Myocyte (in vitro differentiated cells): ENCODE data around the gene XKRX. TPM values are rescaled to one million over a fixed set of nuclear protein-coding genes. Genes with fewer than 3 reads are reported as not detected.

ENCODE experiments used
- DNase-seq: peaks from one replicate; pipeline ENCODE4 v3.0.0-alpha.2; 2012; ENCODE audit warnings: low read depth
- polyA plus RNA-seq: library from polyadenylated mRNA; unstranded; fragments of >200 nt; gene quantifications from one replicate; pipeline ENCODE4 v1.2.1, GENCODE V29; 2012; ENCODE audit warnings: missing spikeins
- total RNA-seq: library from RNA; depleted of rRNA; stranded (reverse); fragments of >200 nt; gene quantifications from 2 replicates; pipeline ENCODE4 v1.2.3, GENCODE V29; 2014

XKRX gene
- 0.13 TPM in 1 of 2 replicates, not detected in the other for total RNA-seq
- polyA plus RNA-seq: 0.23 TPM

DNA sequence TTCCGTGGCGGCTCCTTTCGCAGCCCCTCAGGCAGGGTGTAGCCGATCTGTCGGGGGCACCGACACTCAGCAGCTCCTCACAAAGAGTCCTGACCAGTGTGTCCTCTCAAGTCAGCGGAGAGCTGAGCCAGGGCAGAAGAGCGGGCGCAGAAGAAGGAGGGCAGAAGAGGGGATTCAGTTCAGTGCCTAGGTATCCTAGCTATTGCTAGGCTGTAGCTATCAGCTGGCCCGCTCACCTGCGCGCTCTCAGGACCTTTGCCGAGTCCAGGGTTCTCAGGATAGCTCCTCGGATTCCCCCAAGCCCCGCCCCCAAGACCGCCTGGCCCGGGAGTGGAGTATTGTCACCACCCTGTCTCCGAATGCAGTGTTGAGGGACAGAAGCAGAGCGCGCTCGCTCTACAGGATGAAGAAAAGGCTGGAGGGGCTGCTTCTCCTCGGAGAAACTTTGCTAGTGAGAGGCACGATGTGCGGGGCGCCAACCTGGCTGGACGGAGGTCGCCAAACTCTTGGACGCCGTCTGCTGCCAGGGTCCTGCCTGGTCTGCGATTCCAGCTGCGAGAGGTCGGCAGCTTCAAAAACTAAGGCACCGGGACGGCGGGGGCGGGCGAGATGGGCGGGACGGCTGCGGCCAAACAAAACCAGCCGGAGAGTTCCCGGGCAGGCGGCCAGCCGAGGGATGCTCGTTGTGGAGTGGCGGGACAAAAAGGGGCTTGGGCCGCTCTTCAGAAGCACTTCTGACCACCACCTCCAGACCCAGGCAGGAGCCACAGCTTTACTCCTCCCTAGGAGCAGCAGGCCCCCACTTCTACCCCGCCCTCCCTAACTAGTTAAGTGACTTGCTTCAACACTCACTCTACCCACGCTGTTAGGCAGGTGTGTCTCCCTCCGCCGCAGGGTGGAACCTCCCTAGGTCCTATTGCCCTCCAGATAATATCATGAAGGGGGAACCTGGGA is at the start of gene XKRX:
Gene XKRX (minus strand): TSS at position 258 of the 954 bp plus-strand sequence. CDS start 613 bp downstream, outside the sequence.
- peak; percentile 34 for DNase-seq

GRCh38 chrX:100976211-100976610 is 47.5 kb upstream of the XKRX start:
- DNase-seq: no peak

GRCh38 chrX:100975212-100975611 is 46.5 kb upstream of the XKRX start:
- no peak for DNase-seq

DNA sequence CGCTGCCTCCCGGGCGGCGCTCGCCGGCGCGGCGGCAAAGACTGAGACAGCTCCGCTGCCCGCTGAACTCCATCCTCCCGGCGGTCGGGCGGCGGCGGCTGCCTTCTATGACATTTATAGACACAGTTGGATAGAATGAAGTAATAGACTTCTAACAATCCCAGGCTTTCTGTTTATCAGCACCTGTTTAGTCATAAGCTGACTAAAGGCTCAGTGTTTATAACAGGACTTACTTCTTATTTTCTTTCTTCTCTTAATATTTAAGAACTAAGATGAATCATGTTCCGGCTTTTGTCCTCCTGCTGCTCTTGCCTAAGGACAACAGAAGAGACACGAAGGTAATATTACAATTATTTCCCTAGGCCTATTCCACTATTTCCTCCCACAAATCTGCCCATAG is 44.7 kb upstream of the XKRX start:
- no peak for DNase-seq

- no peak for DNase-seq
Observed at GRCh38 chrX:100969936-100970335, 41.2 kb upstream of the XKRX start.

GRCh38 chrX:100969408-100969807 is 40.7 kb upstream of the XKRX start, which contains the start of gene ARL13A:
TSS of gene ARL13A (plus strand) at chrX:100969708. CDS start at chrX:100973690, 3,982 bp downstream.
- DNase-seq: no peak

- no peak for DNase-seq
Observed at GRCh38 chrX:100964362-100964761, 35.6 kb upstream of the XKRX start.

- no peak for DNase-seq
Observed at GRCh38 chrX:100962811-100963210, 34.1 kb upstream of the XKRX start.

- DNase-seq: no peak
Observed at GRCh38 chrX:100948557-100948956, 19.8 kb upstream of the XKRX start.

DNA sequence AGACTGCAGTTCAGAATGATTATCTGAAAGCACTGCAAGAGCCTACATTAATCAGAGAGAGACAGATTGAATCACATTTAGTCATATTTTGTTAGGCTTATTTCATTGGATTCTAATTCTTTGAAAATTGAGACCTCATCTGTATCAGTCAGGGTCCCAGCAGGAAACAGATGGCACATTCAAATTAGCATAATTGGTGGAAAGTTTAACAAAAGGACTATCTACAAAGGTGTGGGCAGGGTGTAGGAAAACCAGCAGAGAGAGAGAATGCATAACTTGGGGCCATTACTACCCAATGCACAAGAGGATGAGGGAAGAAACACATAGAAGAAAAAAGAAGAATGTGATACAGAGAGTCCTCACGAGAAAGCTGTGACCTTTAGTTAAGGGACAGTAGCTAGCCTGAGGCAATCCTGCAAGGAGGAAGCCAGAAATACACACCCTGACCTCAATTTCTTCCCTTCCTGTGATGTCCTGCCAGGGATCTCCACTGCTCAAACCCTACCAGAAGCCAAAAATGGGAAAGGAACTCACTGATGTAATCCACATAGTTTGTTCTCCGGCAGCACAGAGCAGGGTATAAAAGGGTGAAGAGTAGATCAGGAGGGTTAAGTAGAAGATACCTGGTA is 17.7 kb upstream of the XKRX start:
- no peak for DNase-seq

DNA sequence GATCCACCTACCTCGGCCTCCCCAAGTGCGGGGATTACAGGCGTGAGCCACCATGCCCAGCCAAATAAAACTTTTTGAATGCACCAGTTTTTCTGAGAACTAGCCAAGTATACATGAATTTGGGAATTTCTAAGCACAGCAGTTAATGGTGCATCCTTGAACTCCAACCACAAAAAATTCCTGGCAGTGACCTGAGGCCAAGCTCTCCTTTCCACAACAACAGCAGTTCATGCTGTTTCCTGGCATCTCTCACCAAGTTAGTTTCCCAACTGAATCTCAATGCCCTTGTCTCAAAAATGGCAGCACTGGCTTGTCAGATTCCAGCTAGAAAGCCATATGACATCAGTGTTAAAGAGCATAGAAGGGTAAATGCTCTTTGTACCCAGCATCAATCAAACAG is 15.9 kb upstream of the XKRX start:
- peak; percentile 6 for DNase-seq

GRCh38 chrX:100939333-100939732 is 10.6 kb upstream of the XKRX start:
- no peak for DNase-seq

- no peak for DNase-seq
Observed at GRCh38 chrX:100935767-100936166, 7.0 kb upstream of the XKRX start.

DNA sequence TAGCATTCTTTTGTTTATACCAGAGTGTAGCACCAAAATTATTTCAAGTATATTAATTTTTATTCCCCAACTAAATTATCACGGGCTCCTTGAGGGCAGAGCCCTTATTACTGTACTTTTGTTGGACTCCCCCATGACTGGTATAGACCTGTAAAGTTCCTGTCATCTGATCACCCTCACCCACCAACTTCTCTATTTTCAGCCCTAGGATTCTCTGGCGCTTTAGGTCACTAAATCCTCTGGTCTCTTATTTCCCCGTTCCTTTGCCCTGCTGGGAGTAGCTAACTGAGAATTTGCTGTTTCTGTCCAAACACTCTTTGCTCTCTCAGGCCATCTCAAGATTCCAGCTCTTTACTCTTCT is 3.2 kb upstream of the XKRX start:
- no peak for DNase-seq

- no peak for DNase-seq
Observed at GRCh38 chrX:100931218-100931924, 2.7 kb upstream of the XKRX start.

- DNase-seq: no peak
Observed at GRCh38 chrX:100926453-100926852, 2.3 kb downstream of the XKRX start.

DNA sequence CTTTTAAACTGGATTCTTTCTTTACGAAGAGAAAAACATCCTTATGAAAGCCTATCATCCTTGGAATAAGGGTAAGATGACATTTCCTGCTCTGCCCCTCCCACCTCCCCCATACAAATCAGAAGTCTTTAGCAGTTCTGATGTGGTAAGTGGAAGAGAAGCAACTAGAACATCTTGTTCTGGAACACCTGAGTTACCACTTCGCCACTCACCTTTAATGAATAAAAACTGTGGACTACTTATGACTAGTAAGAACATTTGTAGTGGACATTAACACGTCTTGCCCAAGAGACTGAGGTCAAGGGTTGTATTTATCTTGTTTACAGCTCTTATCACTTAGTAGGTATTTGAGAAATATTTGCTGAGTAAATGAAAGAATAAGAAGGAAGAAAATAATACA is 4.3 kb downstream of the XKRX start:
- no peak for DNase-seq

DNA sequence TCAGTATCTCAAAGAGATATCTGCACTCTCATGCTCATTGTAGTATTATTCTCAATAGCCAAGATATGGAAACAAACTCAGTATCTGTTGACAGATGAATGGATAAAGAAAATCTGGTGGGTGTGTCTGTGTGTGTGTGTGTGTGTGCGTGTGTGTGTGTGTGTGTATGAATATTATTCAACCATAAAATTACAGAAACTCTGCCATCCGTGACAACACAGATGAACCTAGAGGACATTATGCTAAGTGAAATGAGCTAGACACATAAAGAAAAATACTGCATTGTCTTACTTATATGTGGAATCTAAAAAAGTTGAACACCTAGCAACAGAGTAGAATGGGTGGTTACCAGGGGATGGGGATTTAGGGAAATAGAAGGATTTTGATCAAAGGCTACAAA is 13.2 kb downstream of the XKRX start:
- DNase-seq: no peak

- DNase-seq: no peak
Observed at GRCh38 chrX:100913111-100913510, 15.6 kb downstream of the XKRX start.

DNA sequence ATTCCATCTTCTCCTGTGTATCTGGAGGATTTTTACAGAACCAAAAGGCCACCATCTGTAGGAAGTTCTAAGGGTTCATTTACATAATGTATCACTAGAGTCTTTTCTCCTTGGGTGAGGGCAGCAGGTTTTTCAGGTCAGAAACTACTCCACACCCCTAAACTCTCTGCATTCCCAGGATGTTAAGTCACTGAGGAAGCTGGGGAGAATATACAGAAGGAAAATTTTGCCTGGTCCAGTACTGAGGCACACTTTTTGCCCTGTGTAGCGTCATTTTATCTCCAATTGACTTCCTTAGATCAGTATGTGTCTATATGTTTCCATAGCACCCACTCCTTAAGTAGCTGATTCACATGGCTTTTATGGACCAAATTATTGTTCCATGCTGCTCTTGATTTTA is 17.0 kb downstream of the XKRX start:
- DNase-seq: no peak

- no peak for DNase-seq
Observed at GRCh38 chrX:100905620-100906019, 23.1 kb downstream of the XKRX start.

DNA sequence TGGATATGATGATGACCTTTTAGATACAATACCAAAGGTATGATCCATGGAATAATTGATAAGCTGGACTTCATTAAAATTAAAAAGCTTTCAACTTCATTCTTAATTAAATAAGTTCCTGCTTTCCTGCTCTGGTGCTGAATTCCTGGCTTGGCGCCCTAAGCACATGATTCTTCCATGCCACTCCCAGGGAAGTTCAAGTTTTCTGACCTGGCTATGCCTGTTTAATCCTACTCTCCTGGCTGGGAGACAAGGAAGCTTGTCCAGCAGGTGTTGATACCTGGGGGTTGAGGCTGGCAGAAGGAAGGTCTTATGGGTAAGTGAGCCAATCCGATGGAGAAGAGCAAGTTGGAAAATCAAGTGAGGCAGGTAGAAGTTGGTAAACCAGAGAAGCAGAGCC is 24.3 kb downstream of the XKRX start:
- DNase-seq: no peak
